H7 (cell line): ENCODE measurements around the gene GFOD2. TPM values are rescaled to one million over a fixed set of nuclear protein-coding genes. Genes with fewer than 3 reads are reported as not detected.

Experiments
- DNase-seq: peaks from one replicate; pipeline ENCODE4 v3.0.0; 2012
- H3K27me3 ChIP-seq: 2 replicates; pipeline ENCODE4 v1.6.0; 2011; ENCODE audit warnings: mild to moderate bottlenecking, low read length; ENCODE audit not compliant: control insufficient read depth, insufficient read depth
- H3K36me3 ChIP-seq: replicated peaks from 2 replicates; pipeline ENCODE4 v1.5.1; 2011; ENCODE audit warnings: low read length; ENCODE audit not compliant: control insufficient read depth, insufficient read depth
- H3K4me3 ChIP-seq: 2 replicates; pipeline ENCODE4 v1.5.1; 2011; ENCODE audit warnings: low read depth, mild to moderate bottlenecking, control low read depth, low read length, moderate library complexity; ENCODE audit not compliant: insufficient read depth
- total RNA-seq: library from RNA; depleted of rRNA; stranded (reverse); fragments of >200 nt; shearing (Covaris generic); gene quantifications from 2 replicates; pipeline ENCODE4 v1.2.3, GENCODE V29; 2014

GFOD2 gene
- total RNA-seq, 1 experiment from 2014 or later = 26.2 TPM

DNA sequence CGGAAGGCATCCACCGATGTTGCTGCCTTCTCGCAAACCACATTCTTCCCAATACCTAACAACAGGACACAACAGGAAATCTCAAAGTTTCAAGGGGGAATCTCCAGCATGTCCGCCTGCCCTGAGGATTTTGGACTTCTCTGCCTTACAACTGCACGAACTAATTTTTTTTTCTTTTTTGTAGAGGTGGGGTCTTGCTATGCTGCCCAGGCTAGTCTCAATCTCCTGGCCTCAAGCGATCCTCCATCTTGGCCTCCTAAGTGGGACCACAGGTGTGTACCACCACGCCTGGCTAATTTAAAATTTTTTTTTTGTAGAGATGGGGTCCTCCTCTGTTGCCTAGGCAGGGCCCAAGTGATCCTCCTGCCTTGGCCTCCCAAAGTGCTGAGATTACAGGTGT, 43.1 kb downstream of the GFOD2 start:
- no peak for DNase-seq
- H3K4me3 ChIP-seq = no peak overlapping the region
- H3K36me3 ChIP-seq = no peaks in the 10 kb centered on the region
- H3K27me3 ChIP-seq = no peaks in the 10 kb centered on the region

DNA sequence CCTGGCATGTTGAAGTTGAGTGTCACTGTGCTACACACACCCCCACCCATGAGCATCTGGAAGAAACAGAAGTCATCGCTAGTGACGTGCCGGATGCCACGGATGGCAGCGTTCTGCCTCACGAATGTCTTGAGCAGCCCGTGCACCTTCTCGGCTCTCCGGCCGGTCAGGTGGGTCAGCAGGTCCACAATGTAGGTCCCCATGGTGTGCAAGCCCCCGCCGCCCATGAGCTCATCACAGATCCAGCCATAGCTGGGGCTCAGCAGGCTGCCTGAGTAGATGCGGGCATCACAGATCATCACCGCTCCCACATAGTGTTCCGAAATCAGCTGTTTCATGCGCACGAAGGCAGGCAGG, 43.6 kb downstream of the GFOD2 start:
- Histone ChIP-seq H3K4me3 (no peak overlapping the region), H3K36me3 (no peaks in the 10 kb centered on the region), H3K27me3 (no peaks in the 10 kb centered on the region)
- DNase-seq = peak; percentile 26

DNA sequence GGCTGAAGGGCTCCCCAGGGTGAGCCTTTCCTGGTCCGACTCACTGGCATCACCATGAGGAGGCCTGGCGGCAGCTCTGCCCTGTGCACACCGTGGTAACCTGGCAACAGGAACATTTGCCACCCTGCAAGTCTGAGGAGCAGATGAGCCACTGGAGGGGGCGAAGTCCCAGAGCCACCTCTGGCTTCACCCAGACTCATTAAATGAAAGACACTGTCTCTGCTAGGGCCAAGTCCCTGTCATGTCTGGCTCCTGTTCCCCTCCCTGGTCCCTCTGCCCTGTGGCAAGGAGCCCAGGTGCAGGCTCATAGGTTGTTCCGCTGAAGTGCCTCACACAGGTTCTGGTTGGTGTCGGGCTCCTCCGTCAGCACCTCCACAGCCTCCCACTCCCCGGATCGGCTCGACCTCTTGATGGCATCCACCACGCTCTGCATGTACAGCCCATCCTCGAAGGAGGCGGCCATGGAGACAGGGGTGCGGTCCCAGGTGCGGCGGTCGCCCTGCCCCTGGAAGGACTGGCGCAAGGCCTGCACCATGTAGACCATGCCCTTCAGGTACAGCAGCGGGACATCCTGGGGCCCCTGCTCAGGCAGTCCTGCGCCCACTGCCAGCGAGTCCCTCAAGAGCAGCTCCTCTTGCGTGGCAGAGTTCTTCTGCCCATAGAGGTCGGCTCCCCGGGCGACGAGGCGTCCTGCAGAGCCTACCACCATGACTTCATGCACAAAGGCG, 44.1 kb downstream of the GFOD2 start:
- H3K27me3 ChIP-seq = no peaks in the 10 kb centered on the region

DNA sequence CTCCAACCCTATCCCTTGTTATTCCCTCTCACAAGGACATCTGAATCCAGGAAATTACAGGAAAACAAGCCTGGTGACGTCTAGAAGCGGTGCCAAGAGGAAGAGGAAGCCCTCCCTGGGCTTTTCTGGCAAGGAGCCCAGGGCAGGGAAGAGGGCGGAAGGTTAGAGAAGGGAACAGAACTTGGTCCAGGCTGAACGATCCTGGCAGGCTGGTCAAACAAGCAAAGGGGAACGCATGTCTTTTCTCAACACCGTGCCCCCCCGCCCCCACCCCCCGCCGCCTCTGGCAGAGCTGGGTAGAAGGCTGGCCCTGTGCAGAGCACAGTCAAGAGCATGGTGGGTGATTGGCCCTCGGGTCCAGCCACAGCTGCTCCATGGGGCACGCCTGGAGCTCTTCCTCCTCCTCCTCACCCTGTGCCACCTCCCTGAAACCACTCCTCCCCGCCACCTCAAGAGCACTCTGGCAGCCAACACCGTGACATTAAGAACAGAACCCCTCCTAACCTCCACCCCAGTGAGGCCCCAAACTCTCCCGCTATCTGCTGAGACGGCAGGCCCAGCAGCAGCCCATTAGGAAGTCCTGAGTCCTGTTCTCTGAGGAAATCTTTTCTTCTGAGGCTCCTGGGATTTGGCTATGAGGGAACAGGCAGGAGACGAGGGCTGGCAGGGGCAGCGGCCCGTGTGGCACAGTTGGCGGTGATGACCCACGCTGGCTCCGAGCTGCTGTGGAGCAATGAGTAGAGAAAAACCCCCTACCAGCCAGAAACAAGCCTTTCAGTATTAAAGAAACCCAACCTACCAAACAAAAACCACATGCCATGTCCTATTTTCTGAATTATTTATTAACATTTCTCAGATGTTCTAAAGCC, 45.2 kb downstream of the GFOD2 start:
- no peaks in the 10 kb centered on the region for H3K36me3 ChIP-seq
- DNase-seq = peak; percentile 56
- H3K4me3 ChIP-seq = no peak overlapping the region
- no peaks in the 10 kb centered on the region for H3K27me3 ChIP-seq

More for the DNA sequence above, 44.1 kb downstream of the GFOD2 start:
- peak; percentile 33 for DNase-seq
- Histone ChIP-seq H3K36me3 (no peaks in the 10 kb centered on the region), H3K4me3 (no peak overlapping the region)

DNA sequence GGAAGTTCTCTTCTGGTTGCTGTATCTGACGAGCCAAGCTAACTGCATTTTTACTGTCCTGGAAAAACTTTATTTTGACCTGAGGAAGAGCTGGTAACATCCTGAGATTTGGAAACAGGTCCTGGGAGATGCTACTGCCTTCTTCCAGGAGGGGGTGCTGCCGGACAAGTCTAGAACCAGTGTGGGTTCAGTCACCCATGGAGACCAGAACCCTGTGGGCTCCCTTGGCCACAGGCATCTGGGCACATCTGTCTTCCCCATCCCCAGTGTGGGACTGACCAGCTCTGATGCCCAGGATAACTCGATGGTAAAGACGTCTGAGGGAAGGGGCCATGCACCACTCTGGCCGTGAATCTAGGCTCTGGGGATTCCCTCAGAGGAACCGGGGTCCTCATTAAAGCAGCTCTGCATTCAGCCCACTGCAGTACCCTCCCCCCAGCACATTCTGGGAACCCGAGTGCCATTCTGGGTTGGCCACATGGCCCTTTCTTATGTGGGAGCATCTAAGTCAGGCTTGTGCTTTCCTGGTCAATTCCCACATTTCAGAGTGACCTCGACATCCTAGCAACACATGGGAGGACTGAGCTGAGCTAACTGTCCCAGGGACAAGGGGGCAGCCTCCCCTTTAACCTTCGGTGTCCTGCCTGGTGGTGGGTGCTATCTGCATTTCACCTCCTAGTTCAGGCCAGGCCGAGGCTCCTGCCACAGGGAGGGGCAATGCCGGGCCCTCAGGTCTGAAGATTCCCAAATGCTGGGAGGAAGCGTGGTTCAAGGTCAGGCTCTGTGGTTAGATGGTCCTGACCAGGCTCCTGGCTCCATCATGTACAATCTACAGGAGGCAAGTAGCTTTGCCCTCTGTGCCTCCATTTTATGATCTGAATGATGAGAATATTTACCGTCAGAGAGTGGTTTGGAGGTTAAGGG, 46.1 kb downstream of the GFOD2 start:
- peak; percentile 91 for DNase-seq
- Histone ChIP-seq H3K4me3 (no peak overlapping the region), H3K27me3 (no peaks in the 10 kb centered on the region; the same call in 1 of the 2 replicates), H3K36me3 (no peaks in the 10 kb centered on the region)

DNA sequence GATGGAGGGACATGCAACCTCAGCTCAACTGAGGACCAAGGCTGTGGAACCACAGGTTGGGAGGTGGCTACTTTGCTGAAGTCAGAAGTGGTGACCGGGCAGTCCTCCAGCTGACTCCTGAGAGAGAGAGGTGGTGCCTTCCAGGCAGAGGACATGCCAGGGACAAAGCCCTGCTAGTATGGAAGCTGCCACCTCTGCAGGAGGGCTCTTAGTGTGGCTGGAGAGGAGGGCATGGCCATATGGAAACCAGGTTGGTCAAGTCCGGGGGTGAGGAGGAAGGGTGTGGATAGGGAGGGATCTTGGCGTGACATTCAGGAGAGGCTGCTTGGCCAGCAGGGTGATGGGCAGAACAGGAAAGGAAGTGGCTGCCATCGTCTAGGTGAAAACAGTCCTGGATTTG, 46.8 kb downstream of the GFOD2 start:
- peak; percentile 51 for DNase-seq
- Histone ChIP-seq H3K36me3 (no peaks in the 10 kb centered on the region), H3K4me3 (no peak overlapping the region), H3K27me3 (peaks cover 3% of the 10 kb centered on the region; the same call in 1 of the 2 replicates)

DNA sequence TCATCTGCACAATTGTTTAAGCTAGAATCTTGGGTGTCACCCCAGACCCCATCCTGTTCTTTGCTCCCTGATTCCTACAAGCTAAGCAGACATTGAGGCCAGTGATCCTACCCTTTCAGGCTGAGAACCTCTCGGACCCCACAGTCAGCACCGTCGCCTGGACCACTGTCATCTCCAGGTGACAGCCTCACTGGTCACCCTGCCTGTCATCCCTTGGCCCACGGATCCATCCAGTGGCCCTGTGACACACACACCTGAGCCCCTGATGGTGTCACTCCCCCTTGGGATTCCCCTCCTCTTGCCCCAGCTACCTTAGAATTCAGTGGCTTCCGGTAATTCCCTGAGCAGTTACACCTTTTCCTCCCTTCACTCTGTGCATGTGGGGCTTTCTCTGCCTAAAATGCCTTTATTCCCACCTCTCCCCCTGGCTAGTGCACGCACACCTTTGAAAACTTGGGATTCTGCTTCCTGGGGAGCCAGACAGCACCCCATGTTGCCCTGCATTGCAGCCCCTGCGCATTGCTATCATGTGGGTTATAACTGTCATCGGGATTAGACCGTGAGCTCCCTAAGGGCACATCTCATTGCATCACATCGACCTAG, 49.5 kb downstream of the GFOD2 start:
- Histone ChIP-seq H3K27me3 (peaks cover 12% of the 10 kb centered on the region; the same call in 1 of the 2 replicates), H3K36me3 (no peaks in the 10 kb centered on the region), H3K4me3 (no peak overlapping the region)
- no peak for DNase-seq

DNA sequence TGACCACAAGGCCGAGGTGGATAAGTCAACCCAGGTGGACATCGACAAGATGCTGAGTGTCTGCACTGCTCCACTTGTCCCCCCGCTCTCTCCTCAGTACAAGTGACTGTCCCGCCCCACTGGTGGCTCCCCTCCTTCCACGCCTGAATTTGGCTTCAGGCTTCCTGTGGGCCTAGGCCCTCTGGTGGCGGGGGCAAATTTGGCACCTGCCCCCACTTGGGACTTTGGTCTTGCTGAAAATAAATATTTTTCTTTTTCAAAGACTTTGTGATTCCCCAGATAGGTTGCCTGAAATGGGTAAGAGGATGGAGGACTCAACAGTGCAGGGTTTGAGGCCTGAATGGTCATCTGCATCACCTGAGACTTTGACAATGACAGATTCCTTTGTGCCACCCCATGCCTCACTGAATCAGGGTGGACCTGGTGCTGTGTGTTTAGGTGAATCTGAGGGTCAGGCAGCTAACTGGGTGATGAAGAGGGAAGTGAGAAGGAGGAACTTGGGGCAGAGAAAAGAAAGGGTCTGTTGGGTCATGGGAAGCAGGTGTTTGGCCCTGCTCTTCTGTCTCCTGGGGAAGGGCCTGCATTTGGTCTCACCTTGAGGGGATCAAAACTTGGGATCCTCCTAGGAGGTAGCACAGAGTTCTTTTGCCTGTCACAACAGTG, 50.5 kb downstream of the GFOD2 start:
- DNase-seq = no peak
- Histone ChIP-seq H3K36me3 (no peaks in the 10 kb centered on the region), H3K4me3 (no peak overlapping the region), H3K27me3 (peaks cover 12% of the 10 kb centered on the region; the same call in 1 of the 2 replicates)

DNA sequence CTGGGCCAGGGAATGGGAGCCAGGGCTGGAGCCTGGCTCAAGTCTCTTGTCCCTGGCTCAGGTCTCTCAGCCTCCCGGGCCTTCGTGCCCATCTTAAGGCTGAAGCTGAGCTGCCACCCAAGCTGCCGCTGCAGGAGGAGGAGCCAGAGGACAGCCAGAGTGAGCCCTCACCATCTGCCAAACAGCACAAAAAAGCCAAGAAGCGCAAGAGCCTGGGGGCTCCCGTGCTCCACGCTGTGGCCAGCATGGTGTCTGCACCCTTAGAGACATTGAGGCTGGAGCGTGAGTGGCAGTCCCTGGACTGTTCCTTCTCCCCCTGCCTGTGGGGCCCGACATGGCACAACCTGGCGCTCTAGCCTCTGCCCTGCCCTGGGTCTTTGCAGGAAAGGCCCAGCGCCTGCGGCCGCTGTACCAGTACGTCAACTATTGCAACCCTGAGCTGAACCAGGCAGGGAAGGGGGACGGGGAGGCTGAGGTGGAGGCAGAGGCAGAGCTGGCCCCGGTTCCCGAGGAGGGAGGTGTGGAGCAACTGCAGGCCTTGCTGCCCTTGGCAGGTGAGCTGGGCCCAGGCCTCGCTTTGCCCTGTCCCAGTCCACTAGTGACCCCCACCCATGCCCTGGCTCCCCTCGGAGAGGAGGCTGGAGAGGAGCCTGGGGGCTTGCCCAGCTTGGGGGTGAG, 51.2 kb downstream of the GFOD2 start:
- peak; percentile 96 for DNase-seq
- no peaks in the 10 kb centered on the region for H3K36me3 ChIP-seq
- peaks cover 12% of the 10 kb centered on the region; the same call in 1 of the 2 replicates for H3K27me3 ChIP-seq
- H3K4me3 ChIP-seq = no peak overlapping the region

DNA sequence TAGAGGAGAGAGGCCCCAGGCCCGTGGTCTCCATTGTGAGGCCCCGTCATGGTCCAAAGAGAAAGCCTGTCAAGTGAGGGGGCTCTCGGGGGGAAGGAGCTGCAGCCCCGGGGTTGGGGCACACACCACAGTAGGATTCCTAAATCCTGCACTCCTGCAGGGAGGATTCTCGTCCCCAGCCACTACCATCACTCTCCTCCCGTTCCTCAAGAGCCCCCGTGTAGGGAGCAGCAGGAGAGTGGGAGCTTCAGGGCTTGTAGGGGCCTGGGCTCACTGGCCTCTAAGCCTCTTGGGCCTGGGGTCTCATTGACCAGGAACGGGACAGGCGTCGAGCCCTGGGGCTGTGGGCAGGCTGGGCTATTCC, 51.7 kb downstream of the GFOD2 start:
- DNase-seq = peak; percentile 72
- no peaks in the 10 kb centered on the region for H3K36me3 ChIP-seq
- H3K27me3 ChIP-seq = peaks cover 12% of the 10 kb centered on the region; the same call in 1 of the 2 replicates
- H3K4me3 ChIP-seq = peak overlapping the region; percentile 60

DNA sequence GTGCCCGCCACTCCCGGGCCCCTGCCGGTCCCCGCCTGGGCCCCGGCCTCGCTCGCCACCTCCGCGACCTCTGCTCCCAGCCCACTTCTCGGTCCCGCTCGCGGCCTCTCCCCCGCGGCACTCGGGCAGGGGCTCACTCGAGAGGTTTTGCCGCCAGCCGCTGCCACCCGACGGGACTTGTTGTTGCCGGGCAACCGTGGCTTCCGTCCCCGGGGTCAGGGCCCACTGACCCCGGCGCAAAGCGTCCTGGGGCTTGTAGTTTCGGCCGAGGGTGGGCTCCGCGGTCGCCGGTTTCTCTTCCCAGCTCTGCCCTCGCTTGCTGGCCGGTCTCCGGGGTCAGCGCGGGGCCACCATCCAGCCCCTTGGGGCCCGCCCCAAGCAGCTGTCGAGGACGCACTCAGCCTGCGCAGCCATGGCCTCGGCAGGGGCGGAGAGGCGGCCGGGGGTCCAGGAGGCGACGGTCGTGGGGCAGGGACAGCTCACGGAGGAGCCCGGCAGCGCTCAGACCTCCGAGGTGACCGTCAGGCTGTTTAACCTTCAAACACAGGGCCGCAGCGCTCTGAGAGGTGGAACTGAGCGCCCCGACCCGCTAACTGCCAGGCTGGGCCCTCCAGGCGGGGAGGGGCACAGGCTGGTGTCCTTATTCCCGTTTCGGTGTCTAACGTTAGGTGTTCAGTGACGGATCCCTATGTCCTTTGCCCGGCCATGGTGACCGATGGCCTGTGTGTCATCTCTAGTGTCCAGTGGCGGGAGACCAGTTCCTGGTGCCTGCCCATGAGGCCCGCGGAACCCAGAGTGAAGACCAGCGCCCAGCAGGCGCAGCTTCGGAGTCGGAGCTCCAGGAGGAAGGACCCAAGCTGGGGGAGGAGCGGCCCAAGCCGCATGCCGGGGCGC, 52.3 kb downstream of the GFOD2 start, which contains the start of the genes C16orf86 and ENKD1:
Gene C16orf86 (plus strand): TSS at position 256 of the 894 bp plus-strand sequence. CDS start 157 bp downstream, at position 413.
Gene ENKD1 (minus strand): TSS at position 192 of the 894 bp plus-strand sequence. CDS start 308 bp downstream, outside the sequence.
- DNase-seq = peak; percentile 99
- peaks cover 15% of the 10 kb centered on the region; the same call in 1 of the 2 replicates for H3K27me3 ChIP-seq
- peak within 1 kb of the TSS; percentile 60 for H3K4me3 ChIP-seq
- no peaks in the 10 kb centered on the region for H3K36me3 ChIP-seq

DNA sequence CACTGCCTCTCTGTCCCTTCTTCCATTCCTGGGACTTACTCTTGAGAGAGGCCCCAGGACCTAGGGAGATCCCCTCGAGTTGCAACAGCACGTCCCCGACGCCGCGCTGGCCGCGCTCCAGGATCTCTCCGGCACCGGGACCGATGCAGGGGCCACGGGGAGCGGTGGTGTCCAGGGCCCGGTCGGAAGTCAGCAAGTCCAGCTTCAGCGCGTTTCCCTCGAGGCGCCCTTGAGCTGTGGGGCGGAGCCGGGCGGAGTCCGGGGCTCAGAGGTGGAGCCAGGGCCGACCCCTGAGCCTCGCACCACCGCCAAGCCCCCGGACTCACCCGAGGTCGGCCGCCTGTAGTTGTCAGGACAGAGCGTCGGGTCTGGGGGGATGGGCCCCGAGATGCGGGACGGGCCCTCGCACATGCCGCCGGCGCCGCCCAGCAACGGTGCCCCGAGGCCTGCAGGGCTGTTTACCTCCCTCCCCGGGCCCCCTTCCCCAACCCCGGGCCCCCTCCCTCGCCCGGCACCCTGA, 53.0 kb downstream of the GFOD2 start:
- Histone ChIP-seq H3K27me3 (peaks cover 20% of the 10 kb centered on the region; the same call in 1 of the 2 replicates), H3K4me3 (peak overlapping the region; percentile 60), H3K36me3 (no peaks in the 10 kb centered on the region)
- DNase-seq = peak; percentile 95
